Keratinocyte (primary cell): ENCODE measurements around the gene MERTK. TPM values are rescaled to one million over a fixed set of nuclear protein-coding genes. Genes with fewer than 3 reads are reported as not detected.

ENCODE experiments used
- DNase-seq: peaks from one replicate; pipeline ENCODE4 v3.0.0-alpha.2; 2011; ENCODE audit warnings: low read depth, missing footprints, low spot score
- FAIRE-seq: peaks from 2 replicates; lab custom pipeline; 2011; peaks lifted over from hg19 to GRCh38; lab: Jason Lieb, UNC
- H2AFZ ChIP-seq: 2 replicates; pipeline ENCODE4 v1.6.0; 2012; ENCODE audit warnings: low read length, control low read depth, inconsistent platforms; ENCODE audit not compliant: control insufficient read depth
- H3K27ac ChIP-seq: 2 replicates; pipeline ENCODE4 v1.5.1; 2011; ENCODE audit warnings: low read length; ENCODE audit not compliant: control insufficient read depth, insufficient read depth
- H3K27me3 ChIP-seq: 3 replicates; pipeline ENCODE4 v1.6.0; 2011; ENCODE audit warnings: low read length; ENCODE audit not compliant: control insufficient read depth, insufficient read depth; ENCODE audit errors: extremely low read depth
- H3K36me3 ChIP-seq, 2 experiments: 2 replicates in 1 of 2; 3 replicates in 1 of 2; pipeline ENCODE4 v1.5.1; 2011; ENCODE audit warnings: low read length in 2 of 2, mild to moderate bottlenecking in 1 of 2; ENCODE audit not compliant: control insufficient read depth in 2 of 2, insufficient read depth in 2 of 2; ENCODE audit errors: extremely low read depth in 1 of 2
- H3K4me1 ChIP-seq: 3 replicates; pipeline ENCODE4 v1.5.1; 2011; ENCODE audit warnings: low read length; ENCODE audit not compliant: control insufficient read depth, insufficient read depth; ENCODE audit errors: extremely low read depth
- H3K4me2 ChIP-seq: 3 replicates; pipeline ENCODE4 v1.6.0; 2011; ENCODE audit warnings: low read depth, low read length; ENCODE audit not compliant: control insufficient read depth, insufficient read depth; ENCODE audit errors: extremely low read depth
- H3K4me3 ChIP-seq, 3 experiments: fragments of 200-600 bp in 1 of 3; sonication (generic) in 1 of 3; 2 replicates in 2 of 3; 3 replicates in 1 of 3; pipeline ENCODE4 v1.5.1; 2011 to 2016; ENCODE audit warnings: low read length in 3 of 3, mild to moderate bottlenecking in 3 of 3, control low read depth in 2 of 3, inconsistent platforms in 1 of 3, low read depth in 1 of 3, mixed read lengths in 1 of 3, mixed run types in 1 of 3, moderate library complexity in 1 of 3; ENCODE audit not compliant: control insufficient read depth in 2 of 3, insufficient read depth in 2 of 3; ENCODE audit errors: extremely low read depth in 1 of 3
- H3K79me2 ChIP-seq: 2 replicates; pipeline ENCODE4 v1.6.0; 2012; ENCODE audit warnings: low read length; ENCODE audit not compliant: control insufficient read depth, insufficient read depth
- H3K9ac ChIP-seq: 3 replicates; pipeline ENCODE4 v1.6.0; 2011; ENCODE audit warnings: low read length; ENCODE audit not compliant: control insufficient read depth, insufficient read depth; ENCODE audit errors: extremely low read depth
- H3K9me1 ChIP-seq: 3 replicates; pipeline ENCODE4 v1.6.0; 2011; ENCODE audit warnings: low read length; ENCODE audit not compliant: control insufficient read depth, insufficient read depth; ENCODE audit errors: extremely low read depth
- H3K9me3 ChIP-seq: 2 replicates; pipeline ENCODE4 v1.5.1; 2012; ENCODE audit warnings: low read depth, low read length; ENCODE audit not compliant: control insufficient read depth
- H4K20me1 ChIP-seq: 3 replicates; pipeline ENCODE4 v1.6.0; 2011; ENCODE audit warnings: low read length; ENCODE audit not compliant: control insufficient read depth, insufficient read depth; ENCODE audit errors: extremely low read depth
- CTCF ChIP-seq, 3 experiments: IDR thresholded peaks in 1 of 3; conservative IDR thresholded peaks in 1 of 3; optimal IDR thresholded peaks in 1 of 3; 2 replicates in 2 of 3; 3 replicates in 1 of 3; pipeline versions ENCODE3 to v1.5.1; 2011; ENCODE audit warnings: low read length in 3 of 3, mild to moderate bottlenecking in 3 of 3, moderate library complexity in 2 of 3, control low read depth in 1 of 3, inconsistent platforms in 1 of 3; ENCODE audit not compliant: insufficient read depth in 2 of 3; ENCODE audit errors: extremely low read depth in 1 of 3
- EZH2 ChIP-seq: IDR thresholded peaks from one replicate; pipeline ENCODE4 v1.6.1; 2012; ENCODE audit warnings: inconsistent platforms, mild to moderate bottlenecking, low read length, moderate library complexity
- dilution Hi-C: fragments of 300-500 bp; cut with MboI; formaldehyde crosslinking; loops from one replicate; pipeline ENCODE4 v1.7.0; 2020; ENCODE audit warnings: low sequenced_read_pairs; ENCODE audit not compliant: extremely low pct_ligation_motif_present
- polyA plus RNA-seq, 5 experiments: library from polyadenylated mRNA; depleted of rRNA in 3 of 5; stranded (reverse) in 3 of 5; stranded (forward) in 1 of 5; unstranded in 1 of 5; fragments of >200 nt; gene quantifications; 1 replicate in 1 of 5; 2 replicates in 3 of 5; 3 replicates in 1 of 5; pipeline versions ENCODE4 v1.2.1 to v1.2.3, GENCODE V29; 2011 to 2012; ENCODE audit warnings: missing spikeins in 2 of 5, low read depth in 1 of 5, low replicate concordance in 1 of 5

Gene MERTK
- polyA plus RNA-seq, 1 donor (not counting 4 experiments of a cell fraction or from before 2014, with no cell fraction given) = 0.14 TPM

- Histone ChIP-seq H3K4me1 (peaks cover 3% of the 10 kb centered on the region), H3K27me3 (peaks cover 18% of the 10 kb centered on the region), H3K9me3 (no peaks in the 10 kb centered on the region), H3K36me3 (no peaks in the 10 kb centered on the region), H3K79me2 (no peaks in the 10 kb centered on the region), H3K4me3 (no peak overlapping the region), H3K4me2 (no peak overlapping the region), H2AFZ (no peak overlapping the region), H3K27ac (no peak overlapping the region), H4K20me1 (no peaks in the 10 kb centered on the region), H3K9me1 (no peaks in the 10 kb centered on the region), H3K9ac (no peak overlapping the region)
- FAIRE-seq (no peak), DNase-seq (no peak)
- dilution Hi-C loops = loop anchor here (25.0 kb wide), 1 partner anchor 106 kb away; no protein-coding TSS in a partner anchor
- no peak for TF ChIP-seq EZH2
These were observed 7.8 kb downstream of the MERTK start for GRCh38 chr2:111905990-111906735.

GRCh38 chr2:111908578-111908977 is 10.2 kb downstream of the MERTK start:
- no peak overlapping the region for H3K9ac ChIP-seq
- TF ChIP-seq CTCF (optimal IDR thresholded peaks at IDR 0.05 in 1 of 3, IDR thresholded peaks at IDR 0.05 in 1 of 3, conservative IDR thresholded peaks at IDR 0.05 in 1 of 3; ENCODE audit: extremely low read depth in 1 of 3, insufficient read depth in 2 of 3, low read length in 3 of 3) = no peak
- TF ChIP-seq EZH2 = no peak
- H3K27me3 ChIP-seq = peaks cover 6% of the 10 kb centered on the region
- H3K4me2 ChIP-seq = no peak overlapping the region
- H4K20me1 ChIP-seq = no peaks in the 10 kb centered on the region
- H3K4me1 ChIP-seq = peaks cover 6% of the 10 kb centered on the region
- no peak for FAIRE-seq
- H3K9me1 ChIP-seq = no peaks in the 10 kb centered on the region
- no peak overlapping the region for H2AFZ ChIP-seq
- H3K79me2 ChIP-seq = no peaks in the 10 kb centered on the region
- no peak for DNase-seq
- no peaks in the 10 kb centered on the region for H3K36me3 ChIP-seq
- H3K27ac ChIP-seq = no peak overlapping the region
- H3K9me3 ChIP-seq = no peaks in the 10 kb centered on the region
- H3K4me3 ChIP-seq = no peak overlapping the region
- dilution Hi-C loops = loop anchor here (25.0 kb wide), 1 partner anchor 104 kb away; no protein-coding TSS in a partner anchor
